ENCODE measurements around the gene ZDHHC5. TPM values are rescaled to one million over a fixed set of nuclear protein-coding genes. Genes with fewer than 3 reads are reported as not detected.

The ZDHHC5 gene
- total and polyA plus RNA-seq, 2 of the 13 experiments (the other 11 are each of a cell fraction or from before 2014, with no cell fraction given) = 26.6 to 34.0 TPM

DNA sequence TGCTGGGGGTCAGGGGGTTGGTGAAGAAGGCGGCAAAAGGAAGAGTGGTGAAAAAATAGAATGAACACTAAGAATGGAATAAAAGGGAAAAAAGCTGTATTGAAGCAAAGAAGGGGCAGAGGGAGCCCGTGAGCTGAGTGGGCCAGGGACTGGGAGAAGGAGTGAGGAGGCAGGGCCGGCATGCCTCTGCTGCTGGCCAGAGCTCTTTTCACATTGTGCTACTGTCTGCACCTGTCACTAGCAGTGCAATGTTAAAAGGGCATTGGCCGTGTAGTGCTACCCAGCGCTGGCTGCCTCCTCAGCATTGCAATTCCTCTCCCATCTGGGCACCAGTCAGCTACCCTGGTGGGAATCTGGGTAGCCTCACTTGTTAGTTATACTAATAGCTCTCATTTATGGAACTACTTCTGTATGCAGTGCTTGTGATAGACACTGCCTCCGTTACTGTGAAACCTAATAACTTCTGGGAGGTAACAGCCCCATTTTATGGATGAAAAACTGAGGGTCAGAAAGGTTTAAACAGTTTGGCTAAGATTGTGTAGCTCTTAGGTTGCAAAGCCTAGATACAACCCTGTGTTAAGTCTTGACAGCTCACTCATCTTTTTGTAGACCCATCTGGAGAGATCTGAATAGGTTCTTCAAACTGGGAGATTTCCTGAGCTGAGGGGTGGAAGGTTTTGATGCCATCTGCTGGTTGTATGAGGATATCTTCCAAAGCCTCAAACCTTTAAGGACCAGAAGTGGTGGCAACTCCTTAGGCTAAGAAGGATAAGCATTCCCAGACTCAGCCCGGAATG is 26.7 kb upstream of the ZDHHC5 start (continued):
- no peak for TF ChIP-seq ZNF83 (CRISPR knock-in tag; IDR thresholded peaks at IDR 0.05; ENCODE audit: borderline replicate concordance)
- TF ChIP-seq PTBP1 (IDR thresholded peaks at IDR 0.05; ENCODE audit: low read depth, low read length, poor library complexity, severe bottlenecking) = no peak
- TF ChIP-seq ZIK1 (CRISPR knock-in tag; IDR thresholded peaks at IDR 0.05; ENCODE audit: borderline replicate concordance, low read depth) = no peak
- TF ChIP-seq SOX13 (IDR thresholded peaks at IDR 0.05) = no peak
- TF ChIP-seq SOX13 (CRISPR knock-in tag; conservative IDR thresholded peaks at IDR 0.05 in 1 of 2, IDR thresholded peaks at IDR 0.05 in 1 of 2) = no peak
- peak; percentile 55; the same call in 1 of the 2 replicates for TF ChIP-seq RCOR2 (CRISPR knock-in tag; IDR thresholded peaks at IDR 0.05)
- TF ChIP-seq MBNL3 (CRISPR knock-in tag; conservative IDR thresholded peaks at IDR 0.05) = no peak
- TF ChIP-seq MTA1 (CRISPR knock-in tag; IDR thresholded peaks at IDR 0.05; ENCODE audit: borderline replicate concordance) = no peak
- TF ChIP-seq, protein P1, sequence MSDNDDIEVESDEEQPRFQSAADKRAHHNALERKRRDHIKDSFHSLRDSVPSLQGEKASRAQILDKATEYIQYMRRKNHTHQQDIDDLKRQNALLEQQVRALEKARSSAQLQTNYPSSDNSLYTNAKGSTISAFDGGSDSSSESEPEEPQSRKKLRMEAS (IDR thresholded peaks at IDR 0.05) = 0 out of 2 replicates have a peak, but pooled peaks have one; percentile 14
- TF ChIP-seq SAP130 (CRISPR knock-in tag; IDR thresholded peaks at IDR 0.05; ENCODE audit: low read depth) = no peak
- no peak for TF ChIP-seq EHMT2 (IDR thresholded peaks at IDR 0.05; ENCODE audit: borderline replicate concordance, low read depth, low read length)
- TF ChIP-seq ZNF367 (CRISPR knock-in tag; IDR thresholded peaks at IDR 0.05; ENCODE audit: borderline replicate concordance) = no peak
- TF ChIP-seq ZSCAN12 (CRISPR knock-in tag; IDR thresholded peaks at IDR 0.05) = no peak
- TF ChIP-seq EP300 (IDR thresholded peaks at IDR 0.05; ENCODE audit: low read depth in 2 of 2, low read length in 2 of 2) = no peak
- no peak for TF ChIP-seq EP300 (CRISPR knock-in tag; IDR thresholded peaks at IDR 0.05; ENCODE audit: borderline replicate concordance)
- TF ChIP-seq ZFP90 (CRISPR knock-in tag; IDR thresholded peaks at IDR 0.05; ENCODE audit: borderline replicate concordance) = 0 out of 2 replicates have a peak, but pooled peaks have one; percentile 50
- no peak for TF ChIP-seq ZNF484 (CRISPR knock-in tag; IDR thresholded peaks at IDR 0.05; ENCODE audit: borderline replicate concordance, low read depth)
- TF ChIP-seq, protein P2, sequence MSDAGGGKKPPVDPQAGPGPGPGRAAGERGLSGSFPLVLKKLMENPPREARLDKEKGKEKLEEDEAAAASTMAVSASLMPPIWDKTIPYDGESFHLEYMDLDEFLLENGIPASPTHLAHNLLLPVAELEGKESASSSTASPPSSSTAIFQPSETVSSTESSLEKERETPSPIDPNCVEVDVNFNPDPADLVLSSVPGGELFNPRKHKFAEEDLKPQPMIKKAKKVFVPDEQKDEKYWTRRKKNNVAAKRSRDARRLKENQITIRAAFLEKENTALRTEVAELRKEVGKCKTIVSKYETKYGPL (CRISPR knock-in tag; IDR thresholded peaks at IDR 0.05) = no peak
- TF ChIP-seq, protein P3, sequence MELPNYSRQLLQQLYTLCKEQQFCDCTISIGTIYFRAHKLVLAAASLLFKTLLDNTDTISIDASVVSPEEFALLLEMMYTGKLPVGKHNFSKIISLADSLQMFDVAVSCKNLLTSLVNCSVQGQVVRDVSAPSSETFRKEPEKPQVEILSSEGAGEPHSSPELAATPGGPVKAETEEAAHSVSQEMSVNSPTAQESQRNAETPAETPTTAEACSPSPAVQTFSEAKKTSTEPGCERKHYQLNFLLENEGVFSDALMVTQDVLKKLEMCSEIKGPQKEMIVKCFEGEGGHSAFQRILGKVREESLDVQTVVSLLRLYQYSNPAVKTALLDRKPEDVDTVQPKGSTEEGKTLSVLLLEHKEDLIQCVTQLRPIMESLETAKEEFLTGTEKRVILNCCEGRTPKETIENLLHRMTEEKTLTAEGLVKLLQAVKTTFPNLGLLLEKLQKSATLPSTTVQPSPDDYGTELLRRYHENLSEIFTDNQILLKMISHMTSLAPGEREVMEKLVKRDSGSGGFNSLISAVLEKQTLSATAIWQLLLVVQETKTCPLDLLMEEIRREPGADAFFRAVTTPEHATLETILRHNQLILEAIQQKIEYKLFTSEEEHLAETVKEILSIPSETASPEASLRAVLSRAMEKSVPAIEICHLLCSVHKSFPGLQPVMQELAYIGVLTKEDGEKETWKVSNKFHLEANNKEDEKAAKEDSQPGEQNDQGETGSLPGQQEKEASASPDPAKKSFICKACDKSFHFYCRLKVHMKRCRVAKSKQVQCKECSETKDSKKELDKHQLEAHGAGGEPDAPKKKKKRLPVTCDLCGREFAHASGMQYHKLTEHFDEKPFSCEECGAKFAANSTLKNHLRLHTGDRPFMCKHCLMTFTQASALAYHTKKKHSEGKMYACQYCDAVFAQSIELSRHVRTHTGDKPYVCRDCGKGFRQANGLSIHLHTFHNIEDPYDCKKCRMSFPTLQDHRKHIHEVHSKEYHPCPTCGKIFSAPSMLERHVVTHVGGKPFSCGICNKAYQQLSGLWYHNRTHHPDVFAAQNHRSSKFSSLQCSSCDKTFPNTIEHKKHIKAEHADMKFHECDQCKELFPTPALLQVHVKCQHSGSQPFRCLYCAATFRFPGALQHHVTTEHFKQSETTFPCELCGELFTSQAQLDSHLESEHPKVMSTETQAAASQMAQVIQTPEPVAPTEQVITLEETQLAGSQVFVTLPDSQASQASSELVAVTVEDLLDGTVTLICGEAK (IDR thresholded peaks at IDR 0.05) = no peak
- TF ChIP-seq, protein P3 (CRISPR knock-in tag; IDR thresholded peaks at IDR 0.05) = no peak
- TF ChIP-seq CBX1 (IDR thresholded peaks at IDR 0.05; ENCODE audit: low read depth) = no peak
